ENCODE data around the gene RAB40AL. TPM values are rescaled to one million over a fixed set of nuclear protein-coding genes. Genes with fewer than 3 reads are reported as not detected.

The RAB40AL gene
- total RNA-seq, 1 donor from 2014 or later, result 1.7 TPM

DNA sequence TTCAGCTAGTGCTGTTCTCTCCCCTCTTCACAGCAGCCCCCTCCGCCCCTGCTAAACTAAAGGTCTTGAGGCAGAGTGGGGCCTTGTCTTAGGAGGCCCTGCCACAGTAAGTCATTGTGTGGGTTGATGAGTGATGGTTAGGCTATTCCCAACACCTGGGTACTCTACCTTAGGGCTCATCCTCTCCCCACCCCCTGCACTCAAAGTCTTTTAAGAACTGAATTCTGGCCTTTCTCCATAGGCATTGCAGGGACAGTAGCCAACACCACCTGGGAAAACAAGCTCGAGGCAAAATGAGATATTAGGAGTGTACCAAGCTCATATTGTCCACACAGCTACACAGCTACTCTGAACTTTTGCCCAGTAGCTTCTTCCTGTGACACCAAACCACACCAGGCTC is 42.5 kb downstream of the RAB40AL start:
- no peak for DNase-seq (ENCODE audit: low spot score)

DNA sequence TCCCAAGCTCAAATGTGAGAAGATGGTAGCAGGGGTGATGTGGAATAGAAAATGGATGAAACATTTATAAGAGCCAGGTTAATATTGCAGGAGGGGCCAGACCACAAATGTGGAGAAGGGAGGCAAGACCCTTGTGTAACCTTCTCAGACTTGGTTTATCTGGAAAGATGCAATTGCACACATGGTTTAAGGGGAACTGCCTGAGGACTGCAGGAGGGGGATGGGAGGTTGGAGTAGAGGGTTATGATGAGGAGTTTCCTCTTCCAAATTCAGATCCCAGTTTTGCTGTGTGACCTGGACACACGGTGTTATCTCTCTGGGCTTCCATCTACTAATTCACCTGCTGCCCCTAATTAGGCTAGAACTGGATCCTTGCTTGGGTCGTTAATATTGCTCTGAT is 46.1 kb downstream of the RAB40AL start:
- no peak for DNase-seq (ENCODE audit: low spot score)

GRCh38 chrX:102985192-102985591 is 48.1 kb downstream of the RAB40AL start:
- no peak for DNase-seq (ENCODE audit: low spot score)

Other genes with a start within 250 kb of the RAB40AL start
- 5.5 TPM for gene GPRASP2, start 224.8 kb upstream of the RAB40AL start, total RNA-seq
- 4.6 TPM for gene GPRASP3, start 216.5 kb upstream of the RAB40AL start, total RNA-seq
- gene BEX1, start 126.9 kb downstream of the RAB40AL start, total RNA-seq, result 1.1 TPM
- gene NXF3, start 155.9 kb downstream of the RAB40AL start, total RNA-seq, result 4.0 TPM